Testis (tissue), 3 donors: ENCODE measurements around the gene AGAP1. TPM values are rescaled to one million over a fixed set of nuclear protein-coding genes. Genes with fewer than 3 reads are reported as not detected.

Source experiments
- DNase-seq: peaks from one replicate; pipeline ENCODE4 v3.0.0-alpha.2; 2019
- H3K27ac ChIP-seq, 2 donors: fragments of 200-600 bp; sonication (generic); one replicate each; pipeline ENCODE4 v1.5.1; 2019
- H3K27me3 ChIP-seq: fragments of 200-600 bp; sonication (generic); one replicate; pipeline ENCODE4 v1.5.1; 2019
- H3K36me3 ChIP-seq: fragments of 200-600 bp; sonication (generic); one replicate; pipeline ENCODE4 v1.5.1; 2017; ENCODE audit warnings: low read depth; ENCODE audit errors: missing control alignments
- H3K4me1 ChIP-seq: fragments of 200-600 bp; sonication (generic); one replicate; pipeline ENCODE4 v1.5.1; 2019
- H3K4me3 ChIP-seq, 2 donors: fragments of 200-600 bp; sonication (generic); one replicate each; pipeline ENCODE4 v1.5.1; 2017 to 2019
- H3K9me3 ChIP-seq: fragments of 200-600 bp; sonication (generic); one replicate; pipeline ENCODE4 v1.5.1; 2017
- POLR2A ChIP-seq: fragments of 450-650 bp; IDR thresholded peaks from one replicate; pipeline ENCODE4 v1.6.1; 2017; ENCODE audit warnings: antibody characterized with exemption, mild to moderate bottlenecking, moderate library complexity
- WGBS, 2 donors: methylation state at CpG; one replicate each; pipeline ENCODE4 v1.1.5; 2018; 5-methylcytosine and 5-hydroxymethylcytosine counted together
- intact Hi-C: fragments of 100-400 bp; cut with DNase I; formaldehyde crosslinking; loops from one replicate; pipeline ENCODE4 v1.15.1; 2023; ENCODE audit warnings: low total_unique reads
- polyA plus RNA-seq: library from polyadenylated mRNA; stranded (reverse); fragments of 350-450 nt; fragmentation: Illumina TruSeq; extraction: RNeasy Lipid Tissue Mini Kit (QIAGEN cat#74804); gene quantifications from one replicate; pipeline ENCODE4 v1.2.3, GENCODE V29; 2014; ENCODE audit warnings: low read depth, low replicate concordance; ENCODE audit not compliant: insufficient read depth
- total RNA-seq, 2 donors: library from RNA; depleted of rRNA; stranded (reverse); fragments of >200 nt; gene quantifications; one replicate each; pipeline ENCODE4 v1.2.3, GENCODE V29; 2016
- TF ChIP-seq, protein P1 (sequence below), 3 experiments: fragments of 450-650 bp in 2 of 3; fragments of 200-600 bp in 1 of 3; sonication (generic) in 1 of 3; IDR thresholded peaks; one replicate each; pipeline ENCODE4 v1.5.1; 2016 to 2019; ENCODE audit warnings: antibody characterized with exemption in 3 of 3, mild to moderate bottlenecking in 2 of 3, moderate library complexity in 1 of 3

AGAP1 gene
- total and polyA plus RNA-seq, 3 donors from 2014 or later = 21.4 to 45.5 (median 40.7) TPM

DNA sequence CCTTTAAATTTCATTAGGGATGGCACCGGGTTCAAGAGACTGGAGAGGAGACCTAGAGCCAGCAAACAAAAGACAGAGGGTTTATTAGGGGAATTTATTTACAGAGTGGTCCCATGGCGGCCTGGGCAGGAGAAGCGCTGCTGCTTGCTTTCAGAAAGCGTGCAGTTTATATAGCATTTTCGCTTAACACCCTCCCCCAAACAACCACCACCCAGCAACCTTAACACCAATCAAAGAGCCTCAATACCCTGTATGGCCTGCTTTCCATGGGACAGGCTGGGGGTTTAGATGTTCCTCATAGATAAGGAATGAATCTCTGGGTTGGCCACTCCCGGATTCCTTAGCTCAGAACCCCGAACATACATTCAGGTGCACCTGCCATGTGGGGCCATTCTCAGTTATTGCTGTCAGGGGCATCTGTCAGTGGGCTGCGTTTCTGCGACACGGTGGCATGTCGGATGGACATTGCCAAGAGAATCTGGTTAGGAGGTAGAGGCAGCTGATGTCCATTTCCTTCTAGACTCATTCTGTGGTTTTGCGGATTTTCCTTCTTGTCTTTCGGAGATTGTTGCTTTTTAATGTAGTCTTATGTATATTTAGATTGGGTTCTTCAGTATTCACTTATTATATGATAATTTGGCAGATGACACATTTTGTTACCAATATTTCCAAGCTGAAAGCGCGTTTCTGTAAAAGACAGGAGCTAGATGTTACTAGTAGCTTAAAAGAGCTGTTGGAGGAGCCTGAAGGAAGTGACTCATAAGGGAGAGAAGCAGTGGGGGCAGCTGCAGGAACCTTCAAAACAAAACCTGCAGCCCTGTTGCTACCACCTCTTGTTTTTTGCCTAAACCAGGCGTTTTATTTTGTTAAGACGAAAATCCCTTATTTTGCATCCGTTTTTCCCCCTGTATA is 7.2 kb downstream of the AGAP1 start:
- no peak for DNase-seq
- Histone ChIP-seq H3K4me3 (no peak overlapping the region), H3K9me3 (no peaks in the 10 kb centered on the region), H3K36me3 (no peaks in the 10 kb centered on the region), H3K4me1 (peaks cover 6% of the 10 kb centered on the region), H3K27ac (no peak overlapping the region), H3K27me3 (no peaks in the 10 kb centered on the region)
- TF ChIP-seq POLR2A = no peak
- TF ChIP-seq, protein P1, sequence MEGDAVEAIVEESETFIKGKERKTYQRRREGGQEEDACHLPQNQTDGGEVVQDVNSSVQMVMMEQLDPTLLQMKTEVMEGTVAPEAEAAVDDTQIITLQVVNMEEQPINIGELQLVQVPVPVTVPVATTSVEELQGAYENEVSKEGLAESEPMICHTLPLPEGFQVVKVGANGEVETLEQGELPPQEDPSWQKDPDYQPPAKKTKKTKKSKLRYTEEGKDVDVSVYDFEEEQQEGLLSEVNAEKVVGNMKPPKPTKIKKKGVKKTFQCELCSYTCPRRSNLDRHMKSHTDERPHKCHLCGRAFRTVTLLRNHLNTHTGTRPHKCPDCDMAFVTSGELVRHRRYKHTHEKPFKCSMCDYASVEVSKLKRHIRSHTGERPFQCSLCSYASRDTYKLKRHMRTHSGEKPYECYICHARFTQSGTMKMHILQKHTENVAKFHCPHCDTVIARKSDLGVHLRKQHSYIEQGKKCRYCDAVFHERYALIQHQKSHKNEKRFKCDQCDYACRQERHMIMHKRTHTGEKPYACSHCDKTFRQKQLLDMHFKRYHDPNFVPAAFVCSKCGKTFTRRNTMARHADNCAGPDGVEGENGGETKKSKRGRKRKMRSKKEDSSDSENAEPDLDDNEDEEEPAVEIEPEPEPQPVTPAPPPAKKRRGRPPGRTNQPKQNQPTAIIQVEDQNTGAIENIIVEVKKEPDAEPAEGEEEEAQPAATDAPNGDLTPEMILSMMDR (IDR thresholded peaks at IDR 0.05) = no peak
- intact Hi-C loops = no loop called here
- WGBS, 2 donors = 84 to 87% methylated on average over 18 of the region's 18 CpGs

DNA sequence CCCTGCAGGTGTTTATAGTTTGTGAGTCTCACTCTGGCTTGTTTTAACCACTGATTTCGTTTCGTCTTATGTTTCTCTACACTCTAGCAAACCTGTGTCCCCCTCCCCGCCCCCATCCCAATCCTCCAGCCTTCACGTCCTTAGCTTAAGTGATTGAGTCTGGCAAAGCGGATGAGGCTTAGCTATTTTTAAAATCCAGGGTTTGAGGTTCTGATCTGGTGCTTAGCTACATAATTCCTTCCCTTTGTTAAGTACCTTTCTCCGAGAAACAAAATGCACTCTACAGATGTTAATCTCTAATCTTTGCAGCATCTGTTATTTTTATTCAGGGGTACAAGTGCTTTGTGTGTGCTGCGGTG is 7.8 kb downstream of the AGAP1 start:
- intact Hi-C loops = no loop called here

DNA sequence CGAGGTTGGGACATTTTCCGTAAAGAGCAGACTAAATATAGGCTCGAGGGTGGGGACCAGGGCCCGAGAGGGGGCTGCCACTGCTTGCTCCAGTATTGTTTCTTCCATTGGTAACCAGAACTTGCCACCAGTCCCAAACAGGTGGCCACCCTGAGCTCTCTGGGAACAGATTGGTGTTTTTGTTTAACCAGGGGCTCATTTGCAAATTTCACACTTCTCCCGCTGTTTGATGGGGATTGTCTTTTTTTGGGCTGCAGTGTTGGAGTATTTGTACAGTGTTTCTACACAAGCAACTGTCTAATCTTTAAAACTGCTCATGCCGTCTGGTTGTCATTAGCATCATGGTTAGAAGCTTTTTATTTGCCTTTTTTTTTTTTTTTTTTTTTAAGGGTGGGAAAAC is 8.5 kb downstream of the AGAP1 start:
- Histone ChIP-seq H3K4me1 (peaks cover 4% of the 10 kb centered on the region), H3K36me3 (no peaks in the 10 kb centered on the region), H3K9me3 (no peaks in the 10 kb centered on the region), H3K27ac (no peak overlapping the region), H3K27me3 (no peaks in the 10 kb centered on the region), H3K4me3 (no peak overlapping the region)
- TF ChIP-seq, protein P1 (IDR thresholded peaks at IDR 0.05) = no peak
- TF ChIP-seq POLR2A = no peak
- WGBS, 2 donors = 75 to 90% methylated on average over 6 of the region's 6 CpGs
- no peak for DNase-seq
- intact Hi-C loops = no loop called here

More for the DNA sequence above, 7.8 kb downstream of the AGAP1 start:
- TF ChIP-seq, protein P1 (IDR thresholded peaks at IDR 0.05) = no peak
- no peak for TF ChIP-seq POLR2A
- Histone ChIP-seq H3K4me1 (peaks cover 4% of the 10 kb centered on the region), H3K36me3 (no peaks in the 10 kb centered on the region), H3K27ac (no peak overlapping the region), H3K27me3 (no peaks in the 10 kb centered on the region), H3K9me3 (no peaks in the 10 kb centered on the region), H3K4me3 (no peak overlapping the region)
- DNase-seq = no peak
- 80 to 84% methylated on average over 7 of the region's 7 CpGs for WGBS, 2 donors

DNA sequence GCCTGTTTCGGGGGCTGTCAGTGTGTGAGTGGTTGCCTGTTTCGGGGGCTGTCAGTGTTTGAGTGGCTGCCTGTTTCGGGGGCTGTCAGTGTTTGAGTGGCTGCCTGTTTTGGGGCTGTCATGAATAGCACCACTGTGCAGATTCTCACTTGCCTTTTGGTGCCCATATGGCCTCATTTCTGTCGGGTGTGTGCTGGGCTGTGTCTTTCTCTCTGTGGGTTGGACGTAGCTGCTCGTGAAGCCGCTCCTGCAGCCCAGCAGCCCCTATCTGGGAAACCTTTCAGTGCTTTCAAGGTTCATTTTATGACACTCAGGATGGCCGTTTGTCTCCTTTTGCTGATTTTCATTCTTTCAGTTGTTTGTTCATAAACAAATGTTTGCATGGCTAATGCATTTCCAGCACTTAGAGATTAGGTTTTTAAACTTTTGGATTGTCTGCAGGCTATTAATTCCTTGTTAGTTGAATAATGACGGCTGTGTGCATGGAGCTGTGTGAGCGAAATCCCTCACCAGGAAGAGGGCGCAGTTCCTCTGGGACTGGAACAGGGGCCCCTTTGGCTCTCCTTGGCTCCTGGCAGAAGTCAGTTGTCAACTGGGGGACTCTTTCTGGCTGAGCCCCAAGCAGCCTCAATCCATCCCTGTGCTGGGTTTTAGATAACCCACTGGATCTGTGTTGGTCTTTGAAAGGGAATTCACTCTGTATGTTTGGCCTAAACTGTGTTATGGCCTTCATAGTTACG is 10.8 kb downstream of the AGAP1 start:
- WGBS, 2 donors = 77 to 78% methylated on average over 10 to 12 of the region's 12 CpGs
- Histone ChIP-seq H3K27me3 (no peaks in the 10 kb centered on the region), H3K36me3 (no peaks in the 10 kb centered on the region), H3K4me3 (no peak overlapping the region), H3K27ac (no peak overlapping the region), H3K9me3 (no peaks in the 10 kb centered on the region), H3K4me1 (peaks cover 4% of the 10 kb centered on the region)
- TF ChIP-seq, protein P1 (IDR thresholded peaks at IDR 0.05) = no peak
- no peak for TF ChIP-seq POLR2A
- no peak for DNase-seq
- intact Hi-C loops = no loop called here
